Epithelial cell of proximal tubule (primary cell): ENCODE measurements around the gene PRDM16. TPM values are rescaled to one million over a fixed set of nuclear protein-coding genes. Genes with fewer than 3 reads are reported as not detected.
A peak's percentile ranks its signal among the peaks of the same experiment; 100 is the strongest.

ENCODE experiments used
- DNase-seq: peaks from one replicate; pipeline ENCODE4 v3.0.0-alpha.2; 2011; ENCODE audit warnings: low read depth
- H3K4me3 ChIP-seq: 2 replicates; pipeline ENCODE4 v1.5.1; 2011; ENCODE audit warnings: low read depth, mild to moderate bottlenecking, low read length
- total RNA-seq: library from RNA; depleted of rRNA; stranded (reverse); fragments of >200 nt; gene quantifications from 2 replicates; pipeline ENCODE4 v1.2.3, GENCODE V29; 2015
- TF ChIP-seq, protein P1 (sequence below): conservative IDR thresholded peaks from 2 replicates; pipeline ENCODE4 v1.5.1; 2012; ENCODE audit warnings: low read depth, mild to moderate bottlenecking, low read length

PRDM16 gene
- total RNA-seq, 1 donor from 2014 or later, result 0.06 TPM

DNA sequence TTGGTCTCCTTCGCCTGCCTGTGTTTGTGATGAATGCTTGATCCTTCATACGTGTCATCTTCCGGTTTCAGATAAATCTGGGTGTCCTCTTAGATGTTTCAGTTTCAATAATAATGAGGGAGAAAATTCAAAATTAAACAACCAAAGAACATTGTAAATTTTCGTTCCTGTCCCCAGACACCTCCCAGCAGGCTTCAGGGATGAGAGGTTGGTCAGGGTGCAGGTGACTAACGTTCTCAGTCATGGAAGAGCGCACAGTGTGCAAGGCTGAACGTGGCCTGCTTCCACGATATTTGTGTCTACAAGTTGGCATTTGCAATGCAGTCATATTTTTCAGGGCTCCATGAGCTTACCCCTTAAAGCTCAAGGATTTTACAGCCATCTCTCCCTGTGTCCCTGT, 238.4 kb downstream of the PRDM16 start:
- no peak overlapping the region for H3K4me3 ChIP-seq
- TF ChIP-seq, protein P1, sequence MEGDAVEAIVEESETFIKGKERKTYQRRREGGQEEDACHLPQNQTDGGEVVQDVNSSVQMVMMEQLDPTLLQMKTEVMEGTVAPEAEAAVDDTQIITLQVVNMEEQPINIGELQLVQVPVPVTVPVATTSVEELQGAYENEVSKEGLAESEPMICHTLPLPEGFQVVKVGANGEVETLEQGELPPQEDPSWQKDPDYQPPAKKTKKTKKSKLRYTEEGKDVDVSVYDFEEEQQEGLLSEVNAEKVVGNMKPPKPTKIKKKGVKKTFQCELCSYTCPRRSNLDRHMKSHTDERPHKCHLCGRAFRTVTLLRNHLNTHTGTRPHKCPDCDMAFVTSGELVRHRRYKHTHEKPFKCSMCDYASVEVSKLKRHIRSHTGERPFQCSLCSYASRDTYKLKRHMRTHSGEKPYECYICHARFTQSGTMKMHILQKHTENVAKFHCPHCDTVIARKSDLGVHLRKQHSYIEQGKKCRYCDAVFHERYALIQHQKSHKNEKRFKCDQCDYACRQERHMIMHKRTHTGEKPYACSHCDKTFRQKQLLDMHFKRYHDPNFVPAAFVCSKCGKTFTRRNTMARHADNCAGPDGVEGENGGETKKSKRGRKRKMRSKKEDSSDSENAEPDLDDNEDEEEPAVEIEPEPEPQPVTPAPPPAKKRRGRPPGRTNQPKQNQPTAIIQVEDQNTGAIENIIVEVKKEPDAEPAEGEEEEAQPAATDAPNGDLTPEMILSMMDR, result no peak
- no peak for DNase-seq

DNA sequence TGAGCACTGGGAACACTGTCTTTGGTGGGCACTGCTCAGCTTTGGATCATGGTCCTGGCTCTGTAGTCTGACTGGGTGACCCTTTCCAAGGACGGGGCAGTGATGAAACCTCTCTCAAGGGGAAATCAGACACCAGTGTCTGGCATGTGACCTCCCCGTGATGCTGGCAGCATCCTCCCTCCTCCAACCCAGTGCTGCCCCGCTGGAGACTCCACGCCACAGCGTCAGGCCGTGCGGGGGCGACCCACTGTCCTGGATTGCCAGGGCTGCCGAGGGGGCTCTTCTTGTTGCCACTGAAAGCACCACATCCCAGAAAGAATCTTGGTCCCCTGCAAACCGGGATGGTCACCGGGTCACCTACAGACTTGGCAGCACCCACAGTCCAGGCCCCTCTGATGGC, 239.1 kb downstream of the PRDM16 start:
- H3K4me3 ChIP-seq, result no peak overlapping the region
- DNase-seq, result no peak
- TF ChIP-seq, protein P1, result no peak

DNA sequence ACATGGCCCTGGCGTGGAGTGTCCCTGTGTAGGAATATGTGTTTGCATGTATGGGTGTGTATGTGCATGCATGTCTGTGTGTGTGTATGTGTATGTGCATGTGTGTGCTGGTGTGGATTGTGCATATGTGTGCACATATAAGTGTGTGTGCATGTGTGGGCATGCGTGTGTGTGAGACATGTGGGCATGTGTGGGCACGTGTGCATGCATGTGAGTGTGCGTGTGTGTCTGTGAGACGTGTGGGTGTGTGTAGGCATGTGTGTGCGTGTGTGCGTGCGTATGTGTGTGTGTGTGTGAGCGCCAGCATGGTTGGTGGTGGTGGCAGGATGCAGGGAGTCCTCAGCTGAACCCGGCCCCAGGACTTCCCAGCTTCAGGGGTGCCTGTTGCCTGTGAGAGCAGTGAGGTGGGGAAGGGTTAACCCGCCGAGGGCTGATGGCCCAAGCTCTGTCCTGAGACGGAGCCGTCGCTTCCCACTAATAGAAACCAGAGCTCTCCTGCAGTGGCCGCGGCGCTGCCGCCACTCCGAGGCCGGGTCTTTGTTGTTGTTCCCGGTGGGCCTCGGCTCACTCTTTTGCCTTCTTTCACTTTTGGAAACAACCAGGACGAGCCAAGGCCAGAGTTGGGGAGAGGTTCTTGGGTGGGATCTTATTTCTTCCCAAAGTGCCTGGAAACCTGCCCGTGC, 241.9 kb downstream of the PRDM16 start:
- no peak for DNase-seq
- H3K4me3 ChIP-seq, result no peak overlapping the region
- TF ChIP-seq, protein P1, result no peak

DNA sequence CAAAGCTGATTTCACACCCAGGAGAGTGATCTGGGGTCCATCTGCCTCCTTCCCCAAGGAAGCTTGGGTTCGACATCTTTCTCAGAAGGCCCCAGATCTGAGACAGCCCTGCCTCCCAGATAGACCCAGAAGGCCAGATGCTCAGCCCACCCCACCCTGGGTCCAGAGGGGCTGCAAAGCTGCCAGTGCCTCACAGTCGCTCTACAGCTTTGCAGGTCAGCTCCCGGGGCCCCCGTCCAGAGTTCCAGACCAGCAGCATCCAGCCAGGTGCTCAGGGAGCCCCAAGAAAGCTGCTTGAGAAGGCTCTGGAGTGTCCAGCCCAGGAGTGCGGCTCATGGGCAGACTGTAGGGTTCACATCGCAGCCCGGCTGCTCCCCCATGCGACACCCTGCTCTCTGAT, 242.7 kb downstream of the PRDM16 start:
- TF ChIP-seq, protein P1, result no peak
- no peak overlapping the region for H3K4me3 ChIP-seq
- no peak for DNase-seq

- no peak overlapping the region for H3K4me3 ChIP-seq
- TF ChIP-seq, protein P1, result no peak
- DNase-seq, result no peak
Observed at GRCh38 chr1:3312310-3312897, 243.4 kb downstream of the PRDM16 start.

GRCh38 chr1:3312898-3313575, 244.0 kb downstream of the PRDM16 start:
- H3K4me3 ChIP-seq, result no peak overlapping the region
- TF ChIP-seq, protein P1, result no peak
- DNase-seq, result peak; percentile 61

DNA sequence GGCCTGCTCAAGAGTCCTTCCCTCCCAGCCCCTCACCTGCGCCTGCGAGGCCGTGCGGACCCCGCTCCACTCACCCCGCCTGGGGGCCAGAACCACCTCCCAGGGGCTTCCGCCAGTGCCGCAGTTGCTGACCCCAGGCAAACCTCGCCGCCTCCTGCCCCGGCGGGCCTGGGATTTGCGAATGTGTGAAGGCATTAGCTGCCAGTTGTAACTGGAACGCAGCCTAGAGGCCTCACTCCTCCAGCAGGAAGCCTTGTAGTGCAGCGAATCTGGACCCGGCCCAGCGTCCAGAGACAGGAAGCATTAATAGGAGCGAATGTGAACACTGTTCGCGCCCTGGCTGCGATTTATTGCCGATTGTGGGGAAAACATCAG, 244.6 kb downstream of the PRDM16 start:
- TF ChIP-seq, protein P1, result no peak
- no peak for DNase-seq
- H3K4me3 ChIP-seq, result no peak overlapping the region
